HG03108 (cell line): ENCODE results near the gene RASSF1.
"Not testable (repeated sequence)": the region's sequence is repeated elsewhere in the genome, so short reads cannot be mapped to it uniquely, and the experiment has no call there.

Source experiments
- ATAC-seq: cut with Tn5 transposase; IDR thresholded peaks from one replicate; pipeline ENCODE4 v1.9.1; 2021; ENCODE audit warnings: moderate library complexity; ENCODE audit not compliant: unreplicated experiment

The RASSF1 gene

GRCh38 chr3:50324351-50325112, 16.1 kb downstream of the RASSF1 start:
- ATAC-seq: no peak

DNA sequence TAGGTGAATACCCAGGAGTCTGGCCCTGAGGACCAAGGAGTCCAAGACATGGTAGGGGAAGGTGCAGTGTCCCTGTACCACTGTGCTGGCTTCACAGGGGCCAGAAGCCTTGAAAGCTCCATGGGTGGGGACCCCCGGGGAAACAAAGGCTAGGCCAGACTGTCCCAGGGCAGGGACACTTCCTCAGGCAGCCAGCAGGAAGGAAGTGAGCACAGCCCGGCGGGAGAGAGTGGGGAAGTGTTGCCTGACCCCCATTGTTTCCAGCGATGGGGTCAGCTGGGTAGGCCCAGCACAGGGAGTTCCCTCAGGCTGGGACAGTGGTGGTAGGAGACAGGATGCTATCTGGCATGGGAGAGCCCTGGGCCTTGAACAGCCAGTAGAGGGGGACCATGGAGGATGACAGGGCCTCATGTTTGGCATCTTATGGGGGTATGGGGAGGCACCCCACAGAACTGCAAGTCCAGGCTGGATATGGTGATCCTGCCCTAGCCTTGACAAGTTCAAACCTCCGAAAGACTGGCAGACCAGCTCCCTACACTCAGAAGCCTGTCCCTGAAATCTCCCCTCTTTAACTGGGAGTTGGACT, 16.9 kb downstream of the RASSF1 start:
- no peak for ATAC-seq

- no peak for ATAC-seq
Measured at GRCh38 chr3:50323092-50323600, 17.5 kb downstream of the RASSF1 start.

DNA sequence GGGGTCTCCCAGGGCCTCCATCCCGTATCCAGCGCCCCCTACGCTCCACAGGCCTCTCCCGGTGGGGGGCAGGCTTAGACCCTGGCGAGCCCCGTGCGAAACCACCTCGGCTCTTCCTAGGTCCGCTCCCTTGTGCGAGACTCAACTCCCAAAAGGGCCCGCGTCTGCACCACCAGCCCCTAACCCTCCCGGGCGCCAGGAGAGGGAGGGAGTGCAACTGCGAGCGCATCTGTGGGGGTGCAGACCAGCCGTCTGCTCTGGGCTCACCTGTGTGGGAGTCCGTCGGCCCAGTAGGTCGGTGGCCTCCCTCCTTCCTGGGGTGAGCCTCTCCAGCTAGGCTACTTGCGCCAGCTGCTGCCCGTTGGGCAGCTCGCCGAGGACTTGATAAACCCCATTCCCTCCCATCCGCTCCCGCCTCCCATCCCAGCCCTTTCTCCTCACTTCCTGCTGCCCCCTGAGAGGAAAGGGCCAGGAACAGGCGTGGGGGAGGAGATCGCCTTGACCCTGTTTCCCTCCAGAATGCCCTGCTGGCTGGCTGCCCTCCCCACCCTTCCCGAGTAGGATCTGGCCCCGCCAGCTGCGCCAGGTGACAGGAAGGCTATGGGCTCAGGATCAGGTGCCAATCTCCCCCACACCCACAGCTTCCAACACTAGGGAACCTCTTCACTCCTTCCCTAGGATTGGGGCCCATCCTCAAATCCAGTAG, 18.1 kb downstream of the RASSF1 start, which contains the start of gene HYAL2:
TSS of gene HYAL2 (minus strand) at position 360 of the 706 bp plus-strand sequence. CDS start 2,256 bp downstream, outside the sequence.
- ATAC-seq: no peak

- ATAC-seq: no peak
Measured at GRCh38 chr3:50322115-50322385, 18.6 kb downstream of the RASSF1 start.

GRCh38 chr3:50321336-50322114, 19.1 kb downstream of the RASSF1 start:
- peak; percentile 66 for ATAC-seq

GRCh38 chr3:50320853-50321335, 19.7 kb downstream of the RASSF1 start:
- ATAC-seq: peak; percentile 52

GRCh38 chr3:50319894-50320625, 20.6 kb downstream of the RASSF1 start:
- no peak for ATAC-seq

- no peak for ATAC-seq
Measured at GRCh38 chr3:50319181-50319893, 21.3 kb downstream of the RASSF1 start.

DNA sequence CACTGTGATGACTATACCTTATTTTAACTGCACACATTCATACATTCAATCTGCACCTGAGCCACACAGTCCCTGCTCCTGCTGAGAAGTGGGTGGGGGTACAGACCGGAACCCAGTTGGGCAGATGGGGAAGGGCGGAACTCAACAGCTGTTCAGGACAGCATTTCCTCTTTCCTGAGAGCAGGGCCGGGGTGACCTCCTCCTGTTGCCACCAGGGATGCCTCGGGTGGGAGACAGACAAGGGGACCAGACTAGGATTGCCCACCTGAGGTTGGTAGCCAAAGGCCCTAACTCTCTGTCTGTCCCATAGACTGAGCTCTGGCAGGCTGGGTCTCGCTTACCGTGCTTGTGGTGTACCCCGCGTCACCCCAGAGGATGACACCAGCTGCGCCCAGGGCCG, 22.0 kb downstream of the RASSF1 start:
- ATAC-seq: no peak

- ATAC-seq: no peak
Measured at GRCh38 chr3:50318163-50318562, 22.5 kb downstream of the RASSF1 start.

GRCh38 chr3:50317300-50317699, 23.3 kb downstream of the RASSF1 start:
- ATAC-seq: no peak

- no peak for ATAC-seq
Measured at GRCh38 chr3:50316657-50317242, 23.9 kb downstream of the RASSF1 start.

DNA sequence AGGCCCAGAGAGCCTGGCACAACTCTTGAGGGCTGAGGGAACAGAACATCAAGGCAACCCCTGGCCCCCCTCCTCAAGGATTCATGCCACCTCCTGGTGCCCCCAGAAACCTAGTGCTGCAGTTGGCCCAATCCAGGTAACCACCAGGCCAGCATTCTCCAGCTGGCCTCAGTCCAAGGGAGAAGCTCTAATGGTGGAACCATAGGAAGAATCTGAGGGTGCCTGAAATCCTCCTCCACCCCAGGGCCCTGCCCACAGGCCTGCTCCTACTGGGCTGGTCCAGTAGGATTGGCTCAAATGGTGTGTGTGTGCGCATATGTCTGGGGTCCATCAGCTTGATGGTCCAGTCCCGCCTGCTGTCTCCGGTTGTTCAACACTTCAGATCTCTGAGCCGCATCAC, 25.8 kb downstream of the RASSF1 start:
- ATAC-seq: no peak

- ATAC-seq: no peak
Measured at GRCh38 chr3:50314342-50314741, 26.3 kb downstream of the RASSF1 start.

DNA sequence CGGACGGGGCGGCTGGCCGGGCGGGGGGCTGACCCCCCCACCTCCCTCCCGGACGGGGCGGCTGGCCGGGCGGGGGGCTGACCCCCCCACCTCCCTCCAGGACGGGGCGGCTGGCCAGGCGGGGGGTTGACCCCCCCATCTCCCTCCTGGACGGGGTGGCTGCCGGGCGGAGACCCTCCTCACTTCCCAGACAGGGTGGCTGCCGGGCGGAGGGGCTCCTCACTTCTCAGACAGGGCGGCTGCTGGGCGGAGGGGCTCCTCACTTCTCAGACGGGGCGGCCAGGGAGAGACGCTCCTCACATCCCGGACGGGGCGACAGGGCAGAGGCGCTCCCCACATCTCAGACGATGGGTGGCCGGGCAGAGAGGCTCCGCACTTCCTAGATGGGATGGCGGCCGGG, 28.6 kb downstream of the RASSF1 start:
- ATAC-seq: not testable (repeated sequence)

GRCh38 chr3:50304601-50305000, 36.0 kb downstream of the RASSF1 start:
- no peak for ATAC-seq

DNA sequence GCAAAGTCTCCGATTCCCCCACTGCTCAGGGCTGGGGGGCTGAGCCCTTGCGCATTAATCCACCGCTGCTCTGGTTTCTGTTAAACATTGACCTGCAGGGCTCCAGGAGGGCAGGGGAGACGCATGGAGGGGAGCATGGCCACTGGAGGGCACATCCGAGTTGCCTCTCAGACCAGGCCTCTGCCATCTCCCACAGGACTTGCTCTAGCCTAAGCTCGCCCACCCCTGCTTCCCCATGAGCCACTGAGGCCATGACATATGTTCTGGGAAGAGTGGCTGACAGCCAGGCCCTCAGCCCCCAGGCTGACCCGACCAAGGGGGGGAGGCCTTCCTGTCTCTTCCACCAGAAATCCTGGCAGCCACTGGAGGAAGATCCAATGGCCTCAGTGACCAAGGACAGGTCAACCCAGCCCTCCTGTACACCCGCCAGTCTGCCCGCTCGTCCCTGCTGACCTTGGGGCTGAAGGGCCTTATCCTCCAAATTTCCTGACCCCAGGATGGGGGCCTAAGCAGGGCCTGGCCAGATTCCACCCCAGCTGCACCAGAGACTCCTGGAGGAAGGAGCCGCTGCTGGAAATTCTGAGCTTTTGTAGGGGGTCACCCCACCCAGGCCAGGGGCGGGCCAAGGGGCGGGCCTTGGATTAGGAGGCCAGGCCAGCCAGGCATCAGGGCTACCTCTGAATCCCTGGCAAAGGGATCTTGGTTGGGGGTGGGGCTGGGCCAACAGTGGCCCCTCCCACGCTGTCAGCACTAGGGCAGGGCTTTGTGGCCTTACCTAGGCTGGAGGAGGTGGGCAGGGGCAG, 37.4 kb downstream of the RASSF1 start, which contains the start of gene HYAL1:
TSS of gene HYAL1 (minus strand) at position 562 of the 803 bp plus-strand sequence. CDS start 618 bp downstream, outside the sequence.
- no peak for ATAC-seq
